Hematopoietic multipotent progenitor cell treated with erythropoietin and hydrocortisone succinate and interleukin-3 and kit ligand, for 17 days (in vitro differentiated cells): ENCODE data around the gene TTI1.

Experiments
- DNase-seq: peaks from one replicate; pipeline ENCODE4 v3.0.0-alpha.2; 2015; ENCODE audit warnings: low spot score

Gene TTI1

DNA sequence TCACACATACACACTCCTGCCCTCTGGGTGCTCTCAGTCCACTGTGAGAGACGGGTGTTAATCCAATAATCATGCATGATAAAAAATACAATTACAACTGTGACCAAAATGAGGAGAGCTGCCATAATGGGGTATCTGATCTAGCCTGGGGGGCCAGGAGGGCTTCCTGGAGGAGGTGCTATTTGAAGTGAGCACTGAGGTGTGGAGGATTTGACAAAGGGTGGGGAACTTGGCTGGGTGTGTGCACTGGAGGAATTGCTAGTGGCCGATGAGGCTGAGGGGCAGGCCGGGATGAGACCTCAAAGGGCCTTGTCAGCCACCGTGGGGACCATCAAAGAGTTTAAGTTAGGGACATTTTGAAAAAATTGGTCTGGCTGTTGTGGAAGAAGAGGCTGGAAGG lies 95.6 kb downstream of the TTI1 start:
- DNase-seq = no peak

DNA sequence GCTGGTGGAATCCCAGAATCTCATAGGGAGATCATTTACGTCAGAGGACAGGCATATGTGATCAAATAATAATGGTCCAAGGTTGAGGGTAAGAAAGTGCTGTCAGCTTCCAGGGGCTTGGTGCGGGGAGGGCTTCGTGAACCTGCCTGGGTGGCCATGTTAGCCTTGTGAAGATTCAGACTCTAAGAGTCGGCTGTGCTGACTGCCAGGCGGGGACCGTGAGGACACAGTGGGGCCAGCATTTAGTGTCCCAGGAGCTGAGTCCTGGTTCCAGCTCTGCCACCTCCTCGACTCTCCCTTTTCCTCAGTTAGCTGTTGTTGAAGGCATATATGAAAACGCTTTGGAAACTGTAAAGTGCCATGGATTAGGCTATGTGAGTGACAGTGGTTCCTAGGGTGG lies 96.8 kb downstream of the TTI1 start:
- no peak for DNase-seq

DNA sequence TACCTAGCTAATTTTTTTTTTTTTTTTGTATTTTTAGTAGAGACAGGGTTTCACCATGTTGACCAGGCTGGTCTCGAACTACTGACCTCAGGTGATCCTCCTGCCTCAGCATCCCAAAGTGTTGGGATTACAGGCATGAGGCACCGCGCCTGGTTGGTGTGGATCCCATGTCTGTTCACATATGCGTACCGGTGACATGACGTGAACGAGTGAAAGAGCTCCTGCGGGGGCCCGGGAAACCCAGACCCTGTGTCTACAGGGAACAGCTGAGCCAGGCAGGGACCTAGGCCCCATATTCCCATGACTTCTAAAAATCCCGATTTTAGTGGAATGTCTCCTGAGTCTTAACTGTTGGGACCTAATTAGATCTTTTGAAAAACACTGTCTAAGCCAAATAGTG lies 97.2 kb downstream of the TTI1 start:
- DNase-seq = no peak

DNA sequence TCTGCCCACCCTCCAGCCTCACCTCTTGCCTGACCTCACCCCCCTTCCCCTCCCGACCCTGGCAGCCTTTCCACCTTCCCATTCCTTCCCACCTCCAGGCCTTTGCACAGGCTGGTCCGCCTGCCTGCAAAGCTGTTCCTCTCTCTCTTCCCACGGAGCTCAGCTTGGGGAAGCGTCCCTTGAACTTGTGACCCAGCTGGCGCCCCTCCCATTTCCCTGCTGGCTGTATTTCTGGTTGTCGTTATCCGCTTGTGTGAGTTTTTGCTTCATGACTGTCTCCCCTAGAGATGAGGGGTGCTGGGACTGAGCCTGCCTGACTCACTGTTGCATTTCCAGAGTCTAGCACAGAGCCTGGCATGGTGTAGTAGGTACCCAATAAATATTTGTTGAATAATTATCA lies 97.8 kb downstream of the TTI1 start:
- no peak for DNase-seq

DNA sequence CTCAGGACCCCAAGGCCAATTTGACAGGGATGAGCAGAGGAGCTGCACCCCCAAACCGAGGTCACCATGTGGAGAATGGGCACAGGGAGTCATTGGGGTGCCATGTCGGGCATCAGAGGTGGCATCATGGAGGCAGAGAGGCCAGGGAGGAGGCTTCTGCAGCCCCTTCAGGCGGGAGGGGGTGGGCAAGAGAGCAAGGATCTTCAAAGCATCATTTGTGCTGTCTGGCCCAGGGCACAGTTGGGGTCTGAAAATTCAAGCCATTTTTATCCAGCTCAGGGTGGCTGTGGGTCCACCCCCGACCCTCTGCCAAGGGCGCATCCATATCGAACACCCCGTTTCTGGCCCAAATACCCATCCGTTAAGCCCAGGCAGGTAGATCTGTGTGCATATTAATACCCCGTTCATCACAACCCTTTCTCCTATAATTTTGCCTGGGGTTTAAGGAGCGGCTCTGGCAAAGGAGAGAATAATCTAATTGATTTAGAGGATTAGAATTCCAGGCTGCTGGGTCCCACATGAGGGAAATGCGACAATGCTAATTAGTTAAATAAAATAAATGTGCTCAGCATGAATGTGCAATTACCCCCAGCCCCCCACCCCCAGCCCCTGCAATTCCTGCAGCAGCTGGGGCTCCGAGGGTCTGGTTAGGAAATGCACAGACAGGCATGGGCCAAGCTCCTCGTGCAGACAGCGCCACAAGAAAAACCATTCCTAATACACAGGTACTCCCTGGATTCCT lies 98.5 kb downstream of the TTI1 start:
- DNase-seq = no peak

DNA sequence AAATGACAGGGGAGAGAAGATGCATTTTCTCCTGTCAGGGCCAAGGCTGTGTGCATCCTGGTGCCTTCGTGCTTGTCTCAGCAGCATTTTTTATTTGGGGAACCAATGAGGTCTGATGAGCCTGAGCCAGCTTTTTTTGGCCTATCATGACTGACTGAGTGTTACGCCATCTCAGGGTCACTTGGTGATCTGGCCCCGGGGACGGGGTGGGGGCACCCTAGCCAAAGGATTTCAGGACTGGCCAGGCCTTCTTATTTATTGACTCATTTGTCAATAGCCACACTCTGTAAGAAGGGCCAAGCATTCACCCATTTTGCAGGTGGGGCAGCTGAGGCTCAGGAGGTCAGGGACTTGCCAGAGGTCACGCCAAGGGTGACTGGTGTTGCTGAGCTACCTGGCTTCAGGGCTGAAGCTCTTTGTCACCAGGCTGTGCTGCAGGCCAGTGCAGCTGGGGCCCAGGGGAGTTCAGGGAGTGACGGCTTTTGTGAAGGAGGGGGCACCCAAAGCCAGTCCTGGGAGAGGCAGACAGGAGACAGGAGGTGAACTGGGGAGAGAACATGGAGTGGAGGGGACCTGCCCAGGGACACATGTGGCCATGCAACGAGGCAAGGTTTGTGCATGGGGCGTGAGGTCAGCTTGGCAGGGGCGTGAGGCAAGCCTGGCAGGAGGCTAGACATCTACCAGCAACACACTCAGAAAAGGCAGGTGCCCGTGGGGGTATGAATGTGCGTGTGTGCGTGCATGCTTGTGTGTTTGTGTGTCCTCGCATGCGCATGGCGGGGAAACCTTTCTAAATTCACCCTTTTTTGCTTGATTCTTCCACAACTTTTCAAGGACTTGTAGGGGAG lies 99.2 kb downstream of the TTI1 start:
- DNase-seq = no peak
